GM19351 (cell line): Measurements from ENCODE around the gene ANO1.
"Not testable (repeated sequence)": the region's sequence is repeated elsewhere in the genome, so short reads cannot be mapped to it uniquely, and the experiment has no call there.

Source experiments
- ATAC-seq: cut with Tn5 transposase; IDR thresholded peaks from one replicate; pipeline ENCODE4 v1.9.1; 2021; ENCODE audit warnings: mild to moderate bottlenecking, moderate library complexity; ENCODE audit not compliant: unreplicated experiment

Gene ANO1

DNA sequence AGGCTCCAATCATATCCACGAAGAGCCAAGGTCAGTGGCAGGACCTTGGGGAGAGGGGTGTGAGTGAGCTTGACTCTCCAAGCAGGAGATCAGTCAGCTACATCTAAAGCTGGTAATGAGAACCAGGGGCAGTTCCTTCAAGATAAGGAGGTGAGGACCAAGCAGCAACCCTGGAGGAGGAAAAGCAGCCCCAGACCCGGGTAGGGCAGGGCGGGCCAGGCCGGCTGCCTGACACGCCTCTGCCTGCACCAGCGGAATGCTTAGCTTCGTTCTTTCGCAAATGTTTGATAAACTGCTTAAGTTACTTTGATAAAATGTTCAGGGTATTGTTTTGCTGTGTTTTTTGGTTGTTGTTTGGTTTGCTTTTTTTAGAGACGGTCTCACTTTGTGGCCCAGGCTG lies 106.3 kb downstream of the ANO1 start:
- no peak for ATAC-seq

- ATAC-seq = no peak
Observed at GRCh38 chr11:70185348-70186055, 107.4 kb downstream of the ANO1 start.

DNA sequence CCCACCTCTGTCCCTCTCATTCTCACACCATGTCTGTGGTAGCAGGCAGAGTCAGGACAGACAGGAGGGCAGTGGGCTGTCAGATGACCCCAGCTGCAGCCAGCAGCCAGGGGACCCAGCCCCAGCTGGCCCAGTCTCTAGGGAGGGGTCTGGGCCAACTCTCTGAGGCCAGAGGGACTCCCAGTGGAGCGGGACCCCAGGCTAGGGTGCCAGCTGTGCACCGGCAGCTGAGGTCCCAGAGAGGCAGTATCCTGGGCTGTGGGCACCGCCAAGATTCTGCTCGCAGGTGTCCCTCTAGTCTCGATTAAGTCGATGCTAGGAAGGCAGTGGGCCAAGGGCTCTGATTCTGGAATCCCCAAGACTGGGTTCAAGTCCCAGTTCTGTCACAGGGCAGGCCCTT lies 108.3 kb downstream of the ANO1 start:
- no peak for ATAC-seq

DNA sequence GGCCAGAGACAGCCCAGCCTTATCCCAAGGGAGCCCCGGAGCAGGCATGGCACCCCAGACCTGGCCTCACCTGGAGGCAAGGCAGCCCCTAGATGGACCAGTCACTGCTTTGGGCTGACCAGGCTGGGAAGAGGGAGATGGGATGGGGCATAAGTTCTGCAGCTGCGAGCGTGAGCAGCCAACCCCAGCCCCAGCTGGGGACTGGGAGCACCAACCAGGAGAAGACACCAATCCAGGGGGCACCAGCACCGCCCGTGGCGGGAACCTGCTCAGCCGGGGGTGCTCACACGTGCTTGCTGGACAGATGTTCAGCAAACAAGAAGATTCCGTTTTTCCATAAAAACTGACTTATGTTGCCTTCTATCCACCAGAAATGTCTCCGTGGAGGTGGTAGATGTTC lies 108.8 kb downstream of the ANO1 start:
- ATAC-seq = no peak

DNA sequence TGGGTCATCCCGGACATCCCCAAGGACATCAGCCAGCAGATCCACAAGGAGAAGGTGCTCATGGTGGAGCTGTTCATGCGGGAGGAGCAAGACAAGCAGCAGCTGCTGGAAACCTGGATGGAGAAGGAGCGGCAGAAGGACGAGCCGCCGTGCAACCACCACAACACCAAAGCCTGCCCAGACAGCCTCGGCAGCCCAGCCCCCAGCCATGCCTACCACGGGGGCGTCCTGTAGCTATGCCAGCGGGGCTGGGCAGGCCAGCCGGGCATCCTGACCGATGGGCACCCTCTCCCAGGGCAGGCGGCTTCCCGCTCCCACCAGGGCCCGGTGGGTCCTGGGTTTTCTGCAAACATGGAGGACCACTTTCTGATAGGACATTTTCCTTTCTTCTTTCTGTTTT lies 109.7 kb downstream of the ANO1 start:
- no peak for ATAC-seq

GRCh38 chr11:70189622-70190021 lies 111.5 kb downstream of the ANO1 start:
- ATAC-seq = no peak

- ATAC-seq = no peak
Observed at GRCh38 chr11:70191495-70192140, 113.5 kb downstream of the ANO1 start.

DNA sequence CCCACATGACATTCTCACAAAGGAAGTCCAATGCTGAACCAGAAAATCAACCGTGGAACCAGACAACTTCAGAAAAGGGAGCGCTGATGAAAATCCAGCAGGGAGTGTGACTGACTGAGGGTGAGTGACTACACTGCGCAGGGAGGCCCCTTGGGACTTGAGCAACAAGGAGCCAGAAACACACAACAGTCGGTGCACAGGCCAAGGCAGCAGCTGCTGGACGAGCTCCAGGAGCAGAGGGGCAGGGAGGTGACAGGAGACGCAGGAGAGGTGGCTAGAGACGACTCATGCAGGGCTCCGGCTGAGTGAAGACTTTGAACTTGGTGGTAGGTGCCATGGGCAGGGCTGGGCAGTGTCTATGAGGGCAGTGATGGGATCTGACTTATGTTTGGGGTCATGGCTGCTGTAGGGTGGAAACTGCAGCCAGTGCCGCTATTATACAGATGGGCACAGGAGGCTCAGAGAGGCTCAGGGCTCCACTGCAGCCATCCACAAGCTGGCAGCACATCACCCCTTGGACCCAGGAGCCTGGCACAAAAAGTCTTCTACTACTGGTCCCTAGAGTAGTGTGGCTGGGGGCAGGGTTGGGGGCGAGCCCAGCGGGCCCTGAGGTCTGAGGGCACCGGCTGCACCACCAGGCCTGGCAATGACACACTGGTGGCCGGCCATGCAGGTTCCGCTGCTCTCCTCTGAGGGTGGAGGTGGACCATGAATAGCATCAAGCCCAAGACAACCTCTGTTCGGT lies 114.7 kb downstream of the ANO1 start:
- ATAC-seq = no peak

- no peak for ATAC-seq
Observed at GRCh38 chr11:70193411-70194292, 115.5 kb downstream of the ANO1 start.

GRCh38 chr11:70194792-70195791 lies 117.0 kb downstream of the ANO1 start:
- no peak for ATAC-seq

GRCh38 chr11:70200212-70200844 lies 122.2 kb downstream of the ANO1 start:
- ATAC-seq = no peak

GRCh38 chr11:70201047-70201446 lies 122.9 kb downstream of the ANO1 start:
- not testable (repeated sequence) for ATAC-seq

GRCh38 chr11:70201882-70202861 lies 124.1 kb downstream of the ANO1 start:
- no peak for ATAC-seq

DNA sequence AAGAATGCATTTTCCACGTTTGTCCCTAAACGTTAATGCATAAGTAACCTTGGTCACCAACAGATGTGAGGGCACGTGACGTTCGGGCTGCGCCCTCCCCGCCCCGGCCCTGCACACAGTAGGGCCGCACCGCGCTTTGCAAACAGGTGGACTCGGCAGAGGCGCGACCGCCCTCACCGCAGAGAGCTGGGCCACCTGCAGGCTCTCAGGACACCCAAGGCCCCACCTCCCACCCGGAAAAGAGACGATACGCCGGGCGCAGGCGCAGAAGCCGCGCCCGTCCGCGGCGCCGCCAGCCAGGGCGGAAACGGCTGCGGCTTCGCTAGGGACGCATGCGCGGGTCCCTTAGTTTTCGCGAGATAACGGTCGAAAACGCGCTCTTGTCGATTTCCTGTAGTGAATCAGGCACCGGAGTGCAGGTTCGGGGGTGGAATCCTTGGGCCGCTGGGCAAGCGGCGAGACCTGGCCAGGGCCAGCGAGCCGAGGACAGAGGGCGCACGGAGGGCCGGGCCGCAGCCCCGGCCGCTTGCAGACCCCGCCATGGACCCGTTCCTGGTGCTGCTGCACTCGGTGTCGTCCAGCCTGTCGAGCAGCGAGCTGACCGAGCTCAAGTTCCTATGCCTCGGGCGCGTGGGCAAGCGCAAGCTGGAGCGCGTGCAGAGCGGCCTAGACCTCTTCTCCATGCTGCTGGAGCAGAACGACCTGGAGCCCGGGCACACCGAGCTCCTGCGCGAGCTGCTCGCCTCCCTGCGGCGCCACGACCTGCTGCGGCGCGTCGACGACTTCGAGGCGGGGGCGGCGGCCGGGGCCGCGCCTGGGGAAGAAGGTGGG lies 125.0 kb downstream of the ANO1 start, which contains the start of gene FADD:
TSS of gene FADD (plus strand) at position 377 of the 831 bp plus-strand sequence. CDS start at position 541, 164 bp downstream.
- peak; percentile 67 for ATAC-seq

GRCh38 chr11:70203751-70204465 lies 125.8 kb downstream of the ANO1 start:
- ATAC-seq = peak; percentile 34

DNA sequence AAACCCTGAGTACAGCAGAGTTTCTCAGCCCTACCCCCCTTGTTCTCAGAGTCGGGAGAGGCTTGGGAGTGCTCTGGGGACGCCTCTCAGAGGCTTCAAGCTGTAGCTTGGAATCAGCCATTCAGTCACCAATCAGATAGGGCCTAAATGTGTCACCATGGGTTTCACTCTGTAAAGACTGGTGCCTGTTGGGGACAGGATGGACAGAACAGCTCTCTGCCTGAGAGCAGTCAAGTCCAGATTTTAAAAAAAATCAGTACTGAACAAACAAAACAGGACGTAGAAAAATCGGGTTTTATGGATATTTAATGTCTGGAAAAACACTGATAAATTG lies 126.3 kb downstream of the ANO1 start:
- no peak for ATAC-seq
